Retinal pigment epithelial cell (primary cell): ENCODE data around the gene HS3ST1.

ENCODE experiments used
- DNase-seq: peaks from one replicate; pipeline ENCODE4 v3.0.0-alpha.2; 2010; ENCODE audit warnings: low read depth
- H3K4me3 ChIP-seq: 2 replicates; pipeline ENCODE4 v1.5.1; 2011; ENCODE audit warnings: mild to moderate bottlenecking, low read length, control low read depth, moderate library complexity
- TF ChIP-seq, protein P1 (sequence below): conservative IDR thresholded peaks from 2 replicates; pipeline ENCODE4 v1.5.1; 2011; ENCODE audit warnings: low read depth, low read length, control low read depth, inconsistent platforms

The HS3ST1 gene

DNA sequence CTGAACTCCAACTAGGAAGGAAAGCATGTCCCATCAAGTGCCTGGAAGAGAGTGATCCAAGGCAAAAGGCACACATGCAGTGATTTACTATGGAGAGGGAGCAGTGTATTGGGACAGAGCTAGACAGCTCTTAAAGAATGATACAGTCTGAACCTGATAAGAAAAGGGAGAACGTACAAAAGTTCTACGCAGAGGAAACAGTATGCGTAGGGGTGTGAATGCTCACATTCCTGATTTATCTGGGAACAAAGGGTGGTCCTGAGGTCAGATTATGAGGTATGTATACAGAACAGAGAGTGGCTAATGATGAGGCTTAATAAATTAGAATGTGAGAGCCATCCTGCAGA lies 12.0 kb downstream of the HS3ST1 start:
- H3K4me3 ChIP-seq, result no peak overlapping the region
- no peak for DNase-seq
- TF ChIP-seq, protein P1, sequence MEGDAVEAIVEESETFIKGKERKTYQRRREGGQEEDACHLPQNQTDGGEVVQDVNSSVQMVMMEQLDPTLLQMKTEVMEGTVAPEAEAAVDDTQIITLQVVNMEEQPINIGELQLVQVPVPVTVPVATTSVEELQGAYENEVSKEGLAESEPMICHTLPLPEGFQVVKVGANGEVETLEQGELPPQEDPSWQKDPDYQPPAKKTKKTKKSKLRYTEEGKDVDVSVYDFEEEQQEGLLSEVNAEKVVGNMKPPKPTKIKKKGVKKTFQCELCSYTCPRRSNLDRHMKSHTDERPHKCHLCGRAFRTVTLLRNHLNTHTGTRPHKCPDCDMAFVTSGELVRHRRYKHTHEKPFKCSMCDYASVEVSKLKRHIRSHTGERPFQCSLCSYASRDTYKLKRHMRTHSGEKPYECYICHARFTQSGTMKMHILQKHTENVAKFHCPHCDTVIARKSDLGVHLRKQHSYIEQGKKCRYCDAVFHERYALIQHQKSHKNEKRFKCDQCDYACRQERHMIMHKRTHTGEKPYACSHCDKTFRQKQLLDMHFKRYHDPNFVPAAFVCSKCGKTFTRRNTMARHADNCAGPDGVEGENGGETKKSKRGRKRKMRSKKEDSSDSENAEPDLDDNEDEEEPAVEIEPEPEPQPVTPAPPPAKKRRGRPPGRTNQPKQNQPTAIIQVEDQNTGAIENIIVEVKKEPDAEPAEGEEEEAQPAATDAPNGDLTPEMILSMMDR, result no peak

DNA sequence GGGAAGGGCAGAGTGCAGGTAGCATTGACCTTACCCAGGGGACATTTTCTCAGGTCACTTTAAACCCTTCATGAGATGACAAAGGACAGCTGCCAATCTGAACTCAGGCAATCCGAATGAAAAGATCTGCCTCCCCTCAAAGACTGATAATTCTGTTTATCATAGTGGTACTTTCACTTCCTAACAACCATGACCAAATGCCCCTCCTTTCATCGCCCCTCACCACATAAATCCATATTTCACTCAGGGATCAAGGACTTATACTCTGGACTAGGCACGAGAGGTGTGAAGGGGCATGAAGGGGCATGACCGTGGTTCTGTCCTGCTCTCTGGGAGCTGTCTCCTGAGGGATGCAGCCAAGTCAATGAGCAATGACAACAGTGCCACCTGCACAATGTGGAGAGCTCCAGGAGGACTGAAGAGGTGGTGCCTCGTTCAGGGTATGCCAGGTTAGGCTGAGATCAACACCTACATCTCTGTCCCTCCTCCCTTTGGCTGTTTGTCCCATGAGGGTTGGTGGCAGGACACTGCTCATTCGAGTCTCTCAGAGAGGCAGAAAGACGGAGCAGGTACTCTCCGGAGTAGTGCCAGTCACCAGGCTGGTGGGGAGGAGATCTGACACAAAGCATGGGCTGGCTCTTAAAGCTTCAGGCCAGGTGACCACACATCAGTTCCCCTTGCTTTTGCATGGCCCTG lies 12.5 kb downstream of the HS3ST1 start:
- no peak overlapping the region for H3K4me3 ChIP-seq
- DNase-seq, result no peak
- TF ChIP-seq, protein P1, result no peak

DNA sequence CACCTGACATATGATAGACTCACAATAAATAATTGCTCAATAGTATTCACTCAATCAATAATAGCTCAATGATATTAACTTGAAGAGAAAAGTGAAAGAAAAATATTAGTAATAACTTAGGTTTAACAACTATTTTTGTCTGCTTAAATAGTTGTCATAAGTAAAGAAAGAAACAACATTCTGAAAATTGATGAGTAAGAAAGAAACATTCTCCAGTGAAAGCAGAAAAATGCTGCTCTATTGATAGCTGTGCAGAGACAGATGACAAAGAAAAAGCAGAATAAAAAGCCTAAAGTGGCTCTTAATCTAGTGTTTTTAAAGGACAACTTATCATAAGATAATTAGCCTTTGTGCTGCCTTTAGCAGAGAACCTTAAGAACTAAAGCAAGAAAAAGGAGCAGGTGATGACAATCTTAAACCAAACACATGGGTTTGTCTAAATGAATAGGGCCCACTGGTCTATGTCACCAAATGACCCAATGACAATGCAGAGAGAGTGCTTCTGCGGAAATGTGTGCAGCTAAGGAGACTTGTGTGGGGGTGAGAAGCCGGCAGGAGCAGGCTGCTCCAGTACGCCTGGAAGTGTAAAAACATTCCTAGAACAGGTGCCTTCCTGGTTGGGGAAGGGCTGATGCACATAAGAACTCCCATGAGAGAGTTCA lies 13.2 kb downstream of the HS3ST1 start:
- H3K4me3 ChIP-seq, result no peak overlapping the region
- TF ChIP-seq, protein P1, result no peak
- no peak for DNase-seq

DNA sequence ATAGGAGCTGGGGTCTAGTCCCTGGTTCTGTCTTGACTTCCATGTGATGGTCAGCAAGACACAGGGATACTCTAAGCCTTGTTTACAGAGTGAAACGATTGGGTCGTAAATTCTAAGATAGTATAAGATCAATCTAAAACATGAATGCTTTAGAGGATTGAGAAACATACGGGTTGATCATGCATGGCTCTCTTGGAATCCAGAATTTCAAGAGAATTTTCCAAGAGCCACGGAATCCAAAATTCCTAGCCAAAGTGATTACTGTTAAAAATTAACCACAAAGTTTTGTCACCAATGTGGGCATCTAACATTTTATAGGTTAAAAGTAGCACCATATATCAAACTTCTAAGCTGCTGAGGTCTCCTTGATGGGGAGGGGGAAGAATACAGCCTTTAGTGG lies 16.5 kb downstream of the HS3ST1 start:
- H3K4me3 ChIP-seq, result no peak overlapping the region
- TF ChIP-seq, protein P1, result no peak

DNA sequence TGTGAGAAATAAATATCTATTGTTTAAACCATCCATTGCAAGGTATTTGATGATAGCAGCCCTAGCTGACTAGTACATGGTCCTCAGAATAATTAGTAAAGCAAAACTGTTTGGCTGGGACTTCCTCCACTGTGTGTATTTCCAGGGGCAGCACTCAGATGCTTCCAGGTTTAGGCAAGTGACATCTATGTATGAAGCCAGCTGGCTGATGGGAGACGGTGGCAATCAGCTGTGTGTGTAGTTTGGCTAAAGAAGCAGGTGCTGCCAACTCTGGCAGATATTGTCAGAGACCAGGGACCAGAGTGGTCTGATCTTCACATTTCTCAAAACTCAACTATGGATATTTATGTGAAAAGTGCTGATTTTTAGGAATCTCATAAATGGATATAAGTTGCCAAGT lies 19.1 kb downstream of the HS3ST1 start:
- no peak for DNase-seq
- H3K4me3 ChIP-seq, result no peak overlapping the region
- TF ChIP-seq, protein P1, result no peak

More for the DNA sequence above, 16.5 kb downstream of the HS3ST1 start:
- no peak for DNase-seq

DNA sequence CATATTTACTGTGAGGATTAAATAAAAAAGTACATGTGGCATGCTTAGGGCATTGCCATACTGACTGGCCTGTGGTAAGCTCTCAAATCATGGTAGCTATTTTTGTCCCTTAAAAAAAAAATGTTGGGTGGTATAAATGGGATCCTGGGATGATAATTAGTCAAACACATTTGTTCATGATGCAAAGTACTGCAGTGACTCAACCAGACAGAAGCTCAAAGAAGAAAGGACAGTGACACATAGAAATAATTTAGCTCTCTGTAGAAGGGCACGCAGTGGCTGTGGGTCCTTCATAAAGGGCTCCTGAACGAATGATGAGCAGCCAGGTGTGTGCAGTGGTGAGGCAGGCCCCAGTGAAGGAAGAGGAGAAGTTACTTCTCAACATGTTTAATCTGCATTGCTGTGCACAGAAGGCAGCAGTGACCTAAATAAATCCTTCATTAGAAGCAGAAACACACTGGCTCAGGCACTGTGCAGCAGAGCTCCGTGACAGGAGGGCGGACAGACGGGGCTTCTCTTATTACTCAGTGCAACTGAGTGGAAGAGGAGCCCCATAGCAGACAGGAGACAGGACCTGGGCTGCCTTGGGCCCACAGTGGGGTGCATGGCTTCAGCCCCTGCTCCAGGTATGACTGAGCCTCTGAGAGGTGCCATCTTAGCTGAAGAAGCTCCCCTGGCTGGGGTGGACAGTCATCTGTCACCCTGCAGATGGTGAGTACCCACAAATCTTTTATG lies 20.3 kb downstream of the HS3ST1 start:
- TF ChIP-seq, protein P1, result no peak
- H3K4me3 ChIP-seq, result no peak overlapping the region
- no peak for DNase-seq

DNA sequence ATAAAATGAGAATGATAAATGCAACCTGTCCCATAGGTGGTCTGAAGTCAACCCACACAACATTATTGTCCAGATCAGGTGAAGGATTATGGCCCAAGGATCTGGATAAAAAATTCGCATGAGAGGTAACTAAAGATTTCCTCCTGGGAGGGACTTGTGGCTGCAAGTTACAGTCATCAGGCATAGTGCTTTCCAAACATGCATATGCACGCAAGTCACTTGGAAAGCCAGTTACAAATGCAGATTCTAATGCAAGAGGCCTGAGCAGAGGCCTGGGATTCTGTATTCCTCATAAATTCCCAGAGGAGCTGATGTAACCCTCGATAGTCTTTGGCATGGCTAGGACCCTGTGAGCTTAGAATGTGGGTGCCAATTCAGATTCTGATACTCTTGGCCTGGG lies 21.1 kb downstream of the HS3ST1 start:
- no peak overlapping the region for H3K4me3 ChIP-seq
- TF ChIP-seq, protein P1, result no peak
- no peak for DNase-seq
